Peyer's patch (tissue), 4 donors: ENCODE measurements around the gene ECT2L.

Experiments
- CTCF ChIP-seq, 6 experiments: fragments of 450-650 bp in 4 of 6; fragments of 200-600 bp in 2 of 6; sonication (generic) in 1 of 6; IDR thresholded peaks; one replicate each; pipeline ENCODE4 v1.5.1; 2017 to 2019; ENCODE audit warnings: antibody characterized with exemption in 6 of 6, mild to moderate bottlenecking in 3 of 6, moderate library complexity in 1 of 6
- POLR2A ChIP-seq, 2 donors: fragments of 450-650 bp; IDR thresholded peaks; one replicate each; pipeline ENCODE4 v1.5.1; 2017; ENCODE audit warnings: antibody characterized with exemption in 2 of 2, mild to moderate bottlenecking in 2 of 2, moderate library complexity in 2 of 2

- TF ChIP-seq CTCF (IDR thresholded peaks at IDR 0.05) (no peak), POLR2A (IDR thresholded peaks at IDR 0.05) (no peak)
Measured at GRCh38 chr6:138800377-138801150, 4.7 kb downstream of the ECT2L start.
